Stimulated activated CD4-positive, alpha-beta T cell treated with anti-CD3 and anti-CD28 coated beads, Interleukin-2, amount 100 ng/mL, for 24 hours (primary cell): ENCODE results near the gene FABP6.
"Not testable (repeated sequence)": the region's sequence is repeated elsewhere in the genome, so short reads cannot be mapped to it uniquely, and the experiment has no call there.

Source experiments
- DNase-seq, 2 donors: peaks; one replicate each; pipeline ENCODE4 v3.0.0-alpha.2; 2020

Gene FABP6

GRCh38 chr5:160229190-160229742, at the start of gene FABP6:
Gene FABP6, plus strand, starts transcription at chr5:160229506. Its CDS starts 52 bp downstream, at chr5:160229558.
- DNase-seq, result no peak

- DNase-seq, result no peak
These were observed 48.4 kb upstream of the FABP6 start for GRCh38 chr5:160180931-160181330.

GRCh38 chr5:160181965-160182622, 47.2 kb upstream of the FABP6 start:
- DNase-seq, result no peak

GRCh38 chr5:160183075-160183474, 46.2 kb upstream of the FABP6 start:
- no peak for DNase-seq

GRCh38 chr5:160185626-160186360, 43.5 kb upstream of the FABP6 start:
- no peak for DNase-seq

- DNase-seq, result no peak
These were observed 42.8 kb upstream of the FABP6 start for GRCh38 chr5:160186480-160186879.

- no peak for DNase-seq
These were observed 42.2 kb upstream of the FABP6 start for GRCh38 chr5:160187091-160187490.

- no peak for DNase-seq
These were observed 40.9 kb upstream of the FABP6 start for GRCh38 chr5:160188141-160189015.

GRCh38 chr5:160192424-160192823, 36.9 kb upstream of the FABP6 start:
- DNase-seq, result no peak

- DNase-seq, result not testable (repeated sequence)
These were observed 36.2 kb upstream of the FABP6 start for GRCh38 chr5:160193076-160193475.

GRCh38 chr5:160193790-160194189, 35.5 kb upstream of the FABP6 start:
- not testable (repeated sequence) for DNase-seq

- no peak for DNase-seq
These were observed 31.8 kb upstream of the FABP6 start for GRCh38 chr5:160197341-160198144.

- no peak for DNase-seq
These were observed 31.2 kb upstream of the FABP6 start for GRCh38 chr5:160198146-160198545.

GRCh38 chr5:160198841-160199409, 30.4 kb upstream of the FABP6 start:
- no peak for DNase-seq

- peak; percentile 79 to 83 for DNase-seq
These were observed 29.8 kb upstream of the FABP6 start for GRCh38 chr5:160199410-160199911.

- no peak for DNase-seq
These were observed 22.2 kb upstream of the FABP6 start for GRCh38 chr5:160207061-160207460.

- DNase-seq, result no peak
These were observed 19.4 kb upstream of the FABP6 start for GRCh38 chr5:160209917-160210316.

- DNase-seq, result no peak
These were observed 18.7 kb upstream of the FABP6 start for GRCh38 chr5:160210606-160211005.

- DNase-seq, result no peak
These were observed 18.0 kb upstream of the FABP6 start for GRCh38 chr5:160211352-160211751.

GRCh38 chr5:160213537-160213936, 15.8 kb upstream of the FABP6 start:
- no peak for DNase-seq

- DNase-seq, result no peak
These were observed 9.9 kb upstream of the FABP6 start for GRCh38 chr5:160219356-160219755.

- DNase-seq, result no peak
These were observed 8.2 kb upstream of the FABP6 start for GRCh38 chr5:160221082-160221481.
